Measurements from ENCODE around the gene ELF1.
A peak's percentile ranks its signal among the peaks of the same experiment; 100 is the strongest.

The ELF1 gene

DNA sequence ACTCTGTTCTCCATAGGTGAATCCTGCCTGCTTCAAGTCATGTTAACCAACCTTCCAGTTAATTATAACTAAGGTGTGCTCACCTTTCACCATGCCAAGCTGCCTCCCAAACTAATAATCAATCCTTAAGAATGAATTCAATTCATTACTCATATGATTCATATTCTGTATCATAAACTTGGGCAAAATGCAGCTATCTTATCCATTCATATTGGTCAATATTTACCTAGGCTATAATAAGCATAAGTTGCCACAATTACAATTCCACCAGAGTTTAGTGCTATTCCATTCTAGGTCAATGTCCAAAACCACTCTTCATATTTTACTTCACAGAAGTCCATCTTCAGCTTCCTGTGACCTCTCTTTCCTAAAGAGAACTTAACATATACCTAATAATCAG, 13.4 kb downstream of the ELF1 start:
- FAIRE-seq: no peak

DNA sequence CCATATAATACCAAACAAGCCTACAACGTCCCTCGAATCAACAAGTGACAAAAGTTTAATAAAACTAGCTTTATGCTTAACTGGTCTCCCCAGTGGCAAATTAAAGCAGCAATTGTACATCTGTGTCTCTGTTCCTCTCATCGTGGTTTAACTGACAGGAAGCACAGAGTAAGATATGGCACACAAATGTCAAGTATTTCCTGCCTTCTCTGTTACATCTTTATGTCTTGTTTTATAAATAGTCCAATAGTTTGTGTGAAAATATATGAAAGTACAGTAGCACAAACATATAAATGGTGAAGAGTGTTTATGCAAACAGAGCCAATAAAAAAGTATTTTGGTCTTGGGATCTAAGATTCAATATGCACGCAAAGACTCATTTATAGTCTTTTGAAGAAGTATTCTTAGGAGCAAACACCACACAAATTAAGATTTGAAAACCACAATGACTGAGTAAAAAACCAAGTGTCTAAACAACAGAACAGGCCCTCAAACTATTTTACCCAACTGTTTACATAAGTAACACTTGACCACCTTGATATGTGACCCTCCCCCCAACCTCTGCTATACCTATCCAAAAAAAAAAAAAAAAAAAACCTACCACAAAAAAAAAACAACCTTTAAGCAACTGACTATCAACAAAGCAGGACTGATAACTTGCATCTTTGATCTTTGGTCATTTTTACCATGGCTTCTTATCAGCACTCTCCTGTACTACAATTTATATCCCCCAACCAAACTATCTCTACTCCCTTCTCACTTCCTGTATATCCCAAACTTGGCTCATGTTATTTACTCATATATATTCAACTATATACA, 14.0 kb downstream of the ELF1 start:
- peak; percentile 47 for FAIRE-seq

DNA sequence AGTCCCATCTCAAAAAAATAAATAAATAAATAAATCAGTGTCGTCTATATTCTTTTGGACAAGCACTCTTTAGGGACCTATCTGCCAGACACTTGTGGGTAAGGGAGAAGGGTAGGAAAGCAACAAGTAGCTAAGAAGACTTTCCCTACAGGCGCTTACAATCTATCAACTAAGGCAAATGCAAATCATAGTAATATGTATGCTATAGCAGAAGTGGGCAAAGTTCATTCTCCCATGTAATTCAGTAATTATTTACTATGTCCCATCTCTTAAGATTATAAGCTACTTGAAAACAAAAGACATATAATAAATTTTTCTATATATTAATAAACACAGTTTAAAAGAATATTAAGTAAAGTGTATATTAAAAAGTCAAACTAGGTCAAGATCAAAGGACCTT, 16.5 kb downstream of the ELF1 start:
- FAIRE-seq: no peak

GRCh38 chr13:41001695-41002094, 17.4 kb downstream of the ELF1 start:
- no peak for FAIRE-seq

DNA sequence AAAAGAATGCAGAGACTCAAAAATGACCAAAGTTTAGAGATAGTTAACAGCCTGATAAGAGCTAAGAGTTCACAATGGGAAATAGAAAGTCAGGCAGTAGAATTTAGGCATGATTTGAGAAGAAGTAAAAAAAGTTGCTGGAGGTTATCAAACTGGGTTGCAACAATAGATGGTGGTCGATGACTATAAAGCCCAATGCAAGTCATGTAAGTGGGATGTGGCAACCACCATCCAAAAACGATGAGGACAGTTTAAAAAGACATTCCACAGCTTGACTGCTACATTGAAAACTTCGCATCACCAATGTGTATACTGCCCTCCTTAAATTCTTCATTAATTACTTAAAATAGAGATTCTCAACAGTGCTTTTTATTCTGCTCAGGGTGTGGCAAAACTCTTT, 19.7 kb downstream of the ELF1 start:
- FAIRE-seq: no peak

DNA sequence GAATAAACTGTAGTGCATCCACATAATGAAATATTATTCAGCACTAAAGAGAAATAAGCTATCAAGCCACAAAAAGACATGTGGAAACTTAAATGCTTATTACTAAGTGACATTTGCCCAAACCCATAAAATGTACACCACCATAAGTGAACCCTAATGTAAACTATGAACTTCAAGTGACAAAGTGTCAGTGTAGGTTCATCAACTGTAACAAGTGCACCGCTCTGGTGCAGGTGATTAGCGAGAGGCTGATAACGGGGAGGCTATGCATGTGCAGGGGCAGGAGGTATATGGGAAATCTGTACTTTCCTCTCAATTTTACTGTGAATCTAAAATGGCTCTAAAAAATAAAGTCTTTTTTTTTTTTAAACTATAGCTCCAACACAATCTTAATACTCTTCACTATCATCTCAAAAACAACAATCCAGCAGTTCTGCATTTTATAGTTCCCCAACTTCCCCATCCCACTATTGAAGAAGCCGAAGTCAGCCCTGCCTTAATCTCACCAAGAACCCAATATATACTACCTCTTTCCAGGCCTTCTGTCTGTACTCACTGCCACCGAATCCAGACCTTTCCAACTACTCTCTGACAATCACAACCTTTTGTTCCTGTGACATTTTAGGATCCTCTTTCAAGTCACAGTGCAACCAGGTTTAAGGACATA, 22.6 kb downstream of the ELF1 start:
- FAIRE-seq: no peak

DNA sequence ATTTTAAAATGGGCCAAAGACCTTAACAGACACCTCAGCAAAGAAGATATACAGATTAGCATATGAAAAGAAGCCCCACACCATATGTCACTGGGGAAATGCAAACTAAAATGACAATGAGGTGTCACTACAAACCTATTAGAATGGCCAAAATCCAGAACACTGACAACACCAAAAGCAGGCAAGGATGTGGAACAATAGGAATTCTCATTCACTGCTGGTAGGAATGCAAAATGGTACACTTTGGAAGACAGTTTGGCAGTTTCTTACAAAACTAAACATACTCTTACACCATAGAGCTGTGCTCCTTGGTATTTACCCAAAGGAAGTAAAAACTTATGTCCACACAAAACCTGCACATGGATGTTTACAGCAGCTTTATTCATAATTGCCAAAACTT, 23.1 kb downstream of the ELF1 start:
- no peak for FAIRE-seq

DNA sequence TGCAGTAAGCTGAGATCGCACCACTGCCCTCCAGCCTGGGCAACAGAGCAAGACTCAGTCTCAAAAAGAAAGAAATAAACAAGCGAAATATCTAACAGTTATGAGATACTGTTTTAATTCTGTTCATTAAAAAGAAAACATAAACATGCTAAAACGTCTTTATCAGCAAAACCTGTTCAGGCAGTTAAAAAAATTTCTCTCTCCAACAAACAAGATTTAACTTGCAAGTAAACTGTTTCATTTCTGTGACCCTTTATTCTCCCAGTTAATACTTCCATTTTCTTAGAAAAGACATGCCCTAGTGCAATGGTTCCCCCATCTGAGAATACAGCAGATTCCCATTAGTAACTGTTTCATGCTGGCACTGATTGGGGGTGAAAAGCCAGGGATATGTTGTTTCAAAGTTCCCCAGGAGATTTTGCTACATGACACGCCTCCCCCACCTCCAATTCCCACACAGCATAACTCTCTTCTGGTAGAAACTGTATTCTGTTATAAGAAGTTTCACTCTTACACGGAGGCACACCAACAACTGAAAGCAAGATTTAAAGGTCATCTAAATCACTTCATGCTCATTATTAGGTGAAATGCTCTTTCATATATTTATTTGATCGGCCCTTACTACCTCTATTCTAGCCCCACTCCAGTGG, 24.4 kb downstream of the ELF1 start:
- FAIRE-seq: no peak

GRCh38 chr13:40993987-40994386, 25.1 kb downstream of the ELF1 start:
- peak; percentile 93 for FAIRE-seq

- no peak for FAIRE-seq
Measured at GRCh38 chr13:40992678-40993518, 26.2 kb downstream of the ELF1 start.

- FAIRE-seq: no peak
Measured at GRCh38 chr13:40987606-40988280, 31.4 kb downstream of the ELF1 start.

GRCh38 chr13:40986101-40986856, 32.8 kb downstream of the ELF1 start:
- peak; percentile 43 for FAIRE-seq

- FAIRE-seq: no peak
Measured at GRCh38 chr13:40985381-40986100, 33.6 kb downstream of the ELF1 start.

GRCh38 chr13:40984668-40985366, 34.3 kb downstream of the ELF1 start:
- no peak for FAIRE-seq

GRCh38 chr13:40983725-40984667, 35.1 kb downstream of the ELF1 start:
- peak; percentile 84 for FAIRE-seq

- no peak for FAIRE-seq
Measured at GRCh38 chr13:40983259-40983658, 35.9 kb downstream of the ELF1 start.

DNA sequence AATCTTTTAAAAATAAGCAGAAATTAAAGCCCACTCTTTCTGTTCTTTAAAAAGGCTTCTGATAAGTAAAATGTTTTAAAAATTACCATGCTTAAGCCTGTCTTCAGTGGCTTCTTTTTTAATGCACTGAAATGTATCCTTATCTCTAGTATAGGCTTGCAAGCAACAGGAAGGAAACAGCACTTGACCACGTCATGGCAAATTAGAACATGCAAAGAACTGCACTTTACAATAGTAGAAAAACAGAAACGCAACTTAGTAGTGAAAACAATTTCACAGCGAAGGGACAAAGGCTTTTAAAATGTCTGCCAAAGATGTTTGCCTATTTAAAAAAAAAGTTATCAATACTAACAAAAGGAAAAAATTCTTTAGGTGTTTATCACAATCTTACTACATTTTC, 36.3 kb downstream of the ELF1 start:
- peak; percentile 95 for FAIRE-seq

DNA sequence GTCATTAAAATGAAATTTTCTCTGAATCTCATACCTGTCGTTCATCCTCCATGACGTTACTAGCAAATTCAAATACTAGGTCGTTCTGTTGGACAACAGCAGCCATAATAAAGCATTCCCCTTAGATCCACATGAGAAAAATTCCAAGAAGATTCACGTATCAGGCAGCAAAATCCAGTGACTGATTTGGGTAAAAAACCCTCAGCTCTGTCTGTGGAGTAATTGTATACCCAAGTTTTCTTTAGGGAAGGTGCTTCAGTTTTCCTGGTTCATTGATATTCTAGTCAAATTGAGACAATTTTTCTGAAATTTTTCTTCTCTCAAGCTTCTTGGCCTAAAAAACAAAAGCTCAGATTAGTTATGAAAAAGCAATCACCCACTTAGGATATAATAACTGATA, 37.2 kb downstream of the ELF1 start:
- FAIRE-seq: no peak

GRCh38 chr13:40981361-40981760, 37.8 kb downstream of the ELF1 start:
- FAIRE-seq: no peak

Data from colon (tissue), 2 donors.